ENCODE results near the gene CYP2B6. TPM values are rescaled to one million over a fixed set of nuclear protein-coding genes. Genes with fewer than 3 reads are reported as not detected.

The CYP2B6 gene
- total and polyA plus RNA-seq, 2 experiments from 2014 or later, result 3.9 to 8.4 TPM

DNA sequence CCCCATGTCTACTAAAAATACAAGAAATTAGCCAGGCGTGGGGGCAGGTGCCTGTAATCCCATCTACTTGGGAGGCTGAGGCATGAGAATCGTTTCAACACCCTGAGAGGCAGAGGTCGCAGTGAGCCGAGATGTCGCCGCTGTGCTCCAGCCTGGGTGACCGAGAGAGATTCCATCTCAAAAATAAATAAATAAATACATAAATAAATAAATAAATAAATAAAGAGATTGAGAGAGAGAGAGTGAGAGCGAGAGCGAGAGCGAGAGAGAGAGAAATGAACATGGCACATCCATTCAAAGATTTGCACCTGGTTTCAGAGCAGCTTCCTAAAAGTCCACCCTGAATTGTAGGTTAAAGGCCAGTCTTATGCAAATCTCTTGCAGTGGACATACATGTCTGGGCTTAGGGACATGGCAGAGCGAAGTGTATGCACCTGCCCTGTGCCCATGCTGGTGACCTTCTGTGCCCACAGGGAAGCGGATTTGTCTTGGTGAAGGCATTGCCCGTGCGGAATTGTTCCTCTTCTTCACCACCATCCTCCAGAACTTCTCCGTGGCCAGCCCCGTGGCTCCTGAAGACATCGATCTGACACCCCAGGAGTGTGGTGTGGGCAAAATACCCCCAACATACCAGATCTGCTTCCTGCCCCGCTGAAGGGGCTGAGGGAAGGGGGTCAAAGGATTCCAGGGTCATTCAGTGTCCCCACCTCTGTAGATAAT lies 42.3 kb upstream of the CYP2B6 start:
- H3K27me3 ChIP-seq (ENCODE audit: insufficient read depth), result no peaks in the 10 kb centered on the region
- no peaks in the 10 kb centered on the region for H3K79me2 ChIP-seq (replicated peaks; ENCODE audit: insufficient read depth)
- H3K27ac Mint-ChIP-seq, result no peak overlapping the region
- no peaks in the 10 kb centered on the region for H3K4me1 Mint-ChIP-seq
- no peak overlapping the region for H3K27ac ChIP-seq (ENCODE audit: low read depth)
- H3F3A ChIP-seq (replicated peaks; ENCODE audit: low read depth), result no peaks in the 10 kb centered on the region
- no peaks in the 10 kb centered on the region; the same call in 1 of the 2 replicates for H3K36me3 ChIP-seq (ENCODE audit: insufficient read depth)
- H3K27me3 Mint-ChIP-seq (ENCODE audit: insufficient read depth, low read depth, poor library complexity), result peaks cover 2% of the 10 kb centered on the region
- no peak overlapping the region for H3K4me3 Mint-ChIP-seq
- ATAC-seq, result no peak
- H3K4me1 ChIP-seq (ENCODE audit: insufficient read depth), result no peaks in the 10 kb centered on the region
- peaks cover 49% of the 10 kb centered on the region for H3K9me3 Mint-ChIP-seq
- H4K20me1 ChIP-seq (replicated peaks; ENCODE audit: insufficient read depth), result no peaks in the 10 kb centered on the region
- H3K4me3 ChIP-seq, result no peak overlapping the region
- TF ChIP-seq EZH2phosphoT487 (IDR thresholded peaks at IDR 0.05; ENCODE audit: unreplicated experiment), result no peak
- TF ChIP-seq, protein P1, sequence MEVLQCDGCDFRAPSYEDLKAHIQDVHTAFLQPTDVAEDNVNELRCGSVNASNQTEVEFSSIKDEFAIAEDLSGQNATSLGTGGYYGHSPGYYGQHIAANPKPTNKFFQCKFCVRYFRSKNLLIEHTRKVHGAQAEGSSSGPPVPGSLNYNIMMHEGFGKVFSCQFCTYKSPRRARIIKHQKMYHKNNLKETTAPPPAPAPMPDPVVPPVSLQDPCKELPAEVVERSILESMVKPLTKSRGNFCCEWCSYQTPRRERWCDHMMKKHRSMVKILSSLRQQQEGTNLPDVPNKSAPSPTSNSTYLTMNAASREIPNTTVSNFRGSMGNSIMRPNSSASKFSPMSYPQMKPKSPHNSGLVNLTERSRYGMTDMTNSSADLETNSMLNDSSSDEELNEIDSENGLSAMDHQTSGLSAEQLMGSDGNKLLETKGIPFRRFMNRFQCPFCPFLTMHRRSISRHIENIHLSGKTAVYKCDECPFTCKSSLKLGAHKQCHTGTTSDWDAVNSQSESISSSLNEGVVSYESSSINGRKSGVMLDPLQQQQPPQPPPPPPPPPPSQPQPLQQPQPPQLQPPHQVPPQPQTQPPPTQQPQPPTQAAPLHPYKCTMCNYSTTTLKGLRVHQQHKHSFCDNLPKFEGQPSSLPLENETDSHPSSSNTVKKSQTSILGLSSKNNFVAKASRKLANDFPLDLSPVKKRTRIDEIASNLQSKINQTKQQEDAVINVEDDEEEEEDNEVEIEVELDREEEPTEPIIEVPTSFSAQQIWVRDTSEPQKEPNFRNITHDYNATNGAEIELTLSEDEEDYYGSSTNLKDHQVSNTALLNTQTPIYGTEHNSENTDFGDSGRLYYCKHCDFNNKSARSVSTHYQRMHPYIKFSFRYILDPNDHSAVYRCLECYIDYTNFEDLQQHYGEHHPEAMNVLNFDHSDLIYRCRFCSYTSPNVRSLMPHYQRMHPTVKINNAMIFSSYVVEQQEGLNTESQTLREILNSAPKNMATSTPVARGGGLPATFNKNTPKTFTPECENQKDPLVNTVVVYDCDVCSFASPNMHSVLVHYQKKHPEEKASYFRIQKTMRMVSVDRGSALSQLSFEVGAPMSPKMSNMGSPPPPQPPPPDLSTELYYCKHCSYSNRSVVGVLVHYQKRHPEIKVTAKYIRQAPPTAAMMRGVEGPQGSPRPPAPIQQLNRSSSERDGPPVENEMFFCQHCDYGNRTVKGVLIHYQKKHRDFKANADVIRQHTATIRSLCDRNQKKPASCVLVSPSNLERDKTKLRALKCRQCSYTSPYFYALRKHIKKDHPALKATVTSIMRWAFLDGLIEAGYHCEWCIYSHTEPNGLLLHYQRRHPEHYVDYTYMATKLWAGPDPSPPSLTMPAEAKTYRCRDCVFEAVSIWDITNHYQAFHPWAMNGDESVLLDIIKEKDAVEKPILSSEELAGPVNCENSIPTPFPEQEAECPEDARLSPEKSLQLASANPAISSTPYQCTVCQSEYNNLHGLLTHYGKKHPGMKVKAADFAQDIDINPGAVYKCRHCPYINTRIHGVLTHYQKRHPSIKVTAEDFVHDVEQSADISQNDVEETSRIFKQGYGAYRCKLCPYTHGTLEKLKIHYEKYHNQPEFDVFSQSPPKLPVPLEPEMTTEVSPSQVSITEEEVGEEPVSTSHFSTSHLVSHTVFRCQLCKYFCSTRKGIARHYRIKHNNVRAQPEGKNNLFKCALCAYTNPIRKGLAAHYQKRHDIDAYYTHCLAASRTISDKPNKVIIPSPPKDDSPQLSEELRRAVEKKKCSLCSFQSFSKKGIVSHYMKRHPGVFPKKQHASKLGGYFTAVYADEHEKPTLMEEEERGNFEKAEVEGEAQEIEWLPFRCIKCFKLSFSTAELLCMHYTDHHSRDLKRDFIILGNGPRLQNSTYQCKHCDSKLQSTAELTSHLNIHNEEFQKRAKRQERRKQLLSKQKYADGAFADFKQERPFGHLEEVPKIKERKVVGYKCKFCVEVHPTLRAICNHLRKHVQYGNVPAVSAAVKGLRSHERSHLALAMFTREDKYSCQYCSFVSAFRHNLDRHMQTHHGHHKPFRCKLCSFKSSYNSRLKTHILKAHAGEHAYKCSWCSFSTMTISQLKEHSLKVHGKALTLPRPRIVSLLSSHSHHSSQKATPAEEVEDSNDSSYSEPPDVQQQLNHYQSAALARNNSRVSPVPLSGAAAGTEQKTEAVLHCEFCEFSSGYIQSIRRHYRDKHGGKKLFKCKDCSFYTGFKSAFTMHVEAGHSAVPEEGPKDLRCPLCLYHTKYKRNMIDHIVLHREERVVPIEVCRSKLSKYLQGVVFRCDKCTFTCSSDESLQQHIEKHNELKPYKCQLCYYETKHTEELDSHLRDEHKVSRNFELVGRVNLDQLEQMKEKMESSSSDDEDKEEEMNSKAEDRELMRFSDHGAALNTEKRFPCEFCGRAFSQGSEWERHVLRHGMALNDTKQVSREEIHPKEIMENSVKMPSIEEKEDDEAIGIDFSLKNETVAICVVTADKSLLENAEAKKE (CRISPR knock-in tag; IDR thresholded peaks at IDR 0.05), result no peak
- TF ChIP-seq, protein P2, sequence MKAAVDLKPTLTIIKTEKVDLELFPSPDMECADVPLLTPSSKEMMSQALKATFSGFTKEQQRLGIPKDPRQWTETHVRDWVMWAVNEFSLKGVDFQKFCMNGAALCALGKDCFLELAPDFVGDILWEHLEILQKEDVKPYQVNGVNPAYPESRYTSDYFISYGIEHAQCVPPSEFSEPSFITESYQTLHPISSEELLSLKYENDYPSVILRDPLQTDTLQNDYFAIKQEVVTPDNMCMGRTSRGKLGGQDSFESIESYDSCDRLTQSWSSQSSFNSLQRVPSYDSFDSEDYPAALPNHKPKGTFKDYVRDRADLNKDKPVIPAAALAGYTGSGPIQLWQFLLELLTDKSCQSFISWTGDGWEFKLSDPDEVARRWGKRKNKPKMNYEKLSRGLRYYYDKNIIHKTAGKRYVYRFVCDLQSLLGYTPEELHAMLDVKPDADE (IDR thresholded peaks at IDR 0.05), result no peak
- no peak for TF ChIP-seq CREB1 (CRISPR knock-in tag; IDR thresholded peaks at IDR 0.05; ENCODE audit: low read depth)
- TF ChIP-seq, protein P3, sequence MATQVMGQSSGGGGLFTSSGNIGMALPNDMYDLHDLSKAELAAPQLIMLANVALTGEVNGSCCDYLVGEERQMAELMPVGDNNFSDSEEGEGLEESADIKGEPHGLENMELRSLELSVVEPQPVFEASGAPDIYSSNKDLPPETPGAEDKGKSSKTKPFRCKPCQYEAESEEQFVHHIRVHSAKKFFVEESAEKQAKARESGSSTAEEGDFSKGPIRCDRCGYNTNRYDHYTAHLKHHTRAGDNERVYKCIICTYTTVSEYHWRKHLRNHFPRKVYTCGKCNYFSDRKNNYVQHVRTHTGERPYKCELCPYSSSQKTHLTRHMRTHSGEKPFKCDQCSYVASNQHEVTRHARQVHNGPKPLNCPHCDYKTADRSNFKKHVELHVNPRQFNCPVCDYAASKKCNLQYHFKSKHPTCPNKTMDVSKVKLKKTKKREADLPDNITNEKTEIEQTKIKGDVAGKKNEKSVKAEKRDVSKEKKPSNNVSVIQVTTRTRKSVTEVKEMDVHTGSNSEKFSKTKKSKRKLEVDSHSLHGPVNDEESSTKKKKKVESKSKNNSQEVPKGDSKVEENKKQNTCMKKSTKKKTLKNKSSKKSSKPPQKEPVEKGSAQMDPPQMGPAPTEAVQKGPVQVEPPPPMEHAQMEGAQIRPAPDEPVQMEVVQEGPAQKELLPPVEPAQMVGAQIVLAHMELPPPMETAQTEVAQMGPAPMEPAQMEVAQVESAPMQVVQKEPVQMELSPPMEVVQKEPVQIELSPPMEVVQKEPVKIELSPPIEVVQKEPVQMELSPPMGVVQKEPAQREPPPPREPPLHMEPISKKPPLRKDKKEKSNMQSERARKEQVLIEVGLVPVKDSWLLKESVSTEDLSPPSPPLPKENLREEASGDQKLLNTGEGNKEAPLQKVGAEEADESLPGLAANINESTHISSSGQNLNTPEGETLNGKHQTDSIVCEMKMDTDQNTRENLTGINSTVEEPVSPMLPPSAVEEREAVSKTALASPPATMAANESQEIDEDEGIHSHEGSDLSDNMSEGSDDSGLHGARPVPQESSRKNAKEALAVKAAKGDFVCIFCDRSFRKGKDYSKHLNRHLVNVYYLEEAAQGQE (IDR thresholded peaks at IDR 0.05; ENCODE audit: unreplicated experiment), result no peak
- TF ChIP-seq, protein P4, sequence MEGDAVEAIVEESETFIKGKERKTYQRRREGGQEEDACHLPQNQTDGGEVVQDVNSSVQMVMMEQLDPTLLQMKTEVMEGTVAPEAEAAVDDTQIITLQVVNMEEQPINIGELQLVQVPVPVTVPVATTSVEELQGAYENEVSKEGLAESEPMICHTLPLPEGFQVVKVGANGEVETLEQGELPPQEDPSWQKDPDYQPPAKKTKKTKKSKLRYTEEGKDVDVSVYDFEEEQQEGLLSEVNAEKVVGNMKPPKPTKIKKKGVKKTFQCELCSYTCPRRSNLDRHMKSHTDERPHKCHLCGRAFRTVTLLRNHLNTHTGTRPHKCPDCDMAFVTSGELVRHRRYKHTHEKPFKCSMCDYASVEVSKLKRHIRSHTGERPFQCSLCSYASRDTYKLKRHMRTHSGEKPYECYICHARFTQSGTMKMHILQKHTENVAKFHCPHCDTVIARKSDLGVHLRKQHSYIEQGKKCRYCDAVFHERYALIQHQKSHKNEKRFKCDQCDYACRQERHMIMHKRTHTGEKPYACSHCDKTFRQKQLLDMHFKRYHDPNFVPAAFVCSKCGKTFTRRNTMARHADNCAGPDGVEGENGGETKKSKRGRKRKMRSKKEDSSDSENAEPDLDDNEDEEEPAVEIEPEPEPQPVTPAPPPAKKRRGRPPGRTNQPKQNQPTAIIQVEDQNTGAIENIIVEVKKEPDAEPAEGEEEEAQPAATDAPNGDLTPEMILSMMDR (conservative IDR thresholded peaks at IDR 0.05; ENCODE audit: low read depth in 2 of 2), result no peak
- TF ChIP-seq JUNB (IDR thresholded peaks at IDR 0.05; ENCODE audit: unreplicated experiment), result no peak
- TF ChIP-seq POLR2AphosphoS5 (IDR thresholded peaks at IDR 0.05; ENCODE audit: low read depth), result no peak
- no peak for TF ChIP-seq ZNF331 (CRISPR knock-in tag; IDR thresholded peaks at IDR 0.05; ENCODE audit: low read depth)
- no peak for TF ChIP-seq STAT1 (IDR thresholded peaks at IDR 0.05; ENCODE audit: unreplicated experiment)
- TF ChIP-seq EZH2 (IDR thresholded peaks at IDR 0.05; ENCODE audit: low read depth, unreplicated experiment), result no peak
- TF ChIP-seq ZNF114 (CRISPR knock-in tag; IDR thresholded peaks at IDR 0.05), result no peak
- DNase-seq (ENCODE audit: low spot score), result no peak
- no peak overlapping the region for H3K4me2 ChIP-seq
- H3K36me3 Mint-ChIP-seq (ENCODE audit: low read depth), result peaks cover 3% of the 10 kb centered on the region; the same call in 1 of the 3 replicates
- H3K9me2 ChIP-seq (ENCODE audit: insufficient read depth), result no peaks in the 10 kb centered on the region
- H2AFZ ChIP-seq, result no peak overlapping the region
